Neural progenitor cell (in vitro differentiated cells): ENCODE results near the gene ACYP2. TPM values are rescaled to one million over a fixed set of nuclear protein-coding genes. Genes with fewer than 3 reads are reported as not detected.

Source experiments
- DNase-seq: peaks from one replicate; pipeline ENCODE4 v3.0.0-alpha.2; 2016; ENCODE audit warnings: low spot score
- H2AFZ ChIP-seq: fragments of 200-600 bp; sonication (generic); replicated peaks from 2 replicates; pipeline ENCODE4 v1.6.1; 2016; ENCODE audit warnings: antibody characterized with exemption
- H3F3A ChIP-seq: fragments of 200-600 bp; sonication (generic); 2 replicates; pipeline ENCODE4 v1.6.1; 2016; ENCODE audit warnings: antibody characterized with exemption, low read depth
- H3K27ac ChIP-seq: fragments of 200-600 bp; sonication (generic); 2 replicates; pipeline ENCODE4 v1.5.1; 2016; ENCODE audit warnings: mild to moderate bottlenecking
- H3K27me3 ChIP-seq: fragments of 200-600 bp; sonication (generic); 2 replicates; pipeline ENCODE4 v1.6.1; 2016; ENCODE audit warnings: mild to moderate bottlenecking, moderate library complexity
- H3K36me3 ChIP-seq: fragments of 200-600 bp; sonication (generic); 2 replicates; pipeline ENCODE4 v1.5.1; 2016
- H3K4me1 ChIP-seq: fragments of 200-600 bp; sonication (generic); 2 replicates; pipeline ENCODE4 v1.6.1; 2016; ENCODE audit warnings: mixed run types
- H3K4me2 ChIP-seq: fragments of 200-600 bp; sonication (generic); 2 replicates; pipeline ENCODE4 v1.6.1; 2016
- H3K4me3 ChIP-seq: fragments of 200-600 bp; sonication (generic); 2 replicates; pipeline ENCODE4 v1.5.1; 2016
- H3K79me2 ChIP-seq: fragments of 200-600 bp; sonication (generic); 2 replicates; pipeline ENCODE4 v1.6.1; 2016; ENCODE audit warnings: low read depth
- H3K9ac ChIP-seq: fragments of 200-600 bp; sonication (generic); 2 replicates; pipeline ENCODE4 v1.6.1; 2016
- H3K9me3 ChIP-seq: fragments of 200-600 bp; sonication (generic); 2 replicates; pipeline ENCODE4 v1.5.1; 2016; ENCODE audit warnings: low read depth
- H4K20me1 ChIP-seq: fragments of 200-600 bp; sonication (generic); 2 replicates; pipeline ENCODE4 v1.6.1; 2016; ENCODE audit warnings: low read depth
- H3K27ac Mint-ChIP-seq: 3 replicates; pipeline ENCODE4 v1.8.0; 2021; ENCODE audit warnings: mixed read lengths
- H3K27me3 Mint-ChIP-seq: 2 replicates; pipeline ENCODE4 v1.8.0; 2022; ENCODE audit warnings: low read depth, mild to moderate bottlenecking, inconsistent platforms, moderate library complexity, mixed read lengths; ENCODE audit not compliant: insufficient read depth
- H3K36me3 Mint-ChIP-seq: 3 replicates; pipeline ENCODE4 v1.8.0; 2021; ENCODE audit warnings: mixed read lengths
- H3K4me1 Mint-ChIP-seq: 3 replicates; pipeline ENCODE4 v1.8.0; 2021; ENCODE audit warnings: mixed read lengths
- H3K4me3 Mint-ChIP-seq: 3 replicates; pipeline ENCODE4 v1.8.0; 2021; ENCODE audit warnings: mild to moderate bottlenecking, moderate library complexity, mixed read lengths
- H3K9me3 Mint-ChIP-seq: 3 replicates; pipeline ENCODE4 v1.8.0; 2020; ENCODE audit warnings: mixed read lengths
- CTCF ChIP-seq: fragments of 200-600 bp; sonication (generic); IDR thresholded peaks from 2 replicates; pipeline ENCODE4 v1.5.1; 2017; ENCODE audit warnings: antibody characterized with exemption, mild to moderate bottlenecking
- EZH2 ChIP-seq: fragments of 200-600 bp; sonication (generic); IDR thresholded peaks from 2 replicates; pipeline ENCODE4 v1.6.1; 2017; ENCODE audit warnings: antibody characterized with exemption, mild to moderate bottlenecking, moderate library complexity
- EZH2phosphoT487 ChIP-seq: fragments of 200-600 bp; sonication (generic); IDR thresholded peaks from 2 replicates; pipeline ENCODE4 v1.6.1; 2017; ENCODE audit warnings: antibody characterized with exemption
- total RNA-seq: library from RNA; depleted of rRNA; stranded (reverse); fragments of >200 nt; gene quantifications from 2 replicates; pipeline ENCODE4 v1.2.3, GENCODE V29; 2015; ENCODE audit warnings: low replicate concordance

The ACYP2 gene
- total RNA-seq, 1 donor from 2014 or later = 9.7 TPM

- no peaks in the 10 kb centered on the region for H3K79me2 ChIP-seq
- no peak overlapping the region for H3K27ac ChIP-seq
- no peak overlapping the region for H2AFZ ChIP-seq
- no peak for DNase-seq
- H3K9me3 Mint-ChIP-seq = peaks cover 4% of the 10 kb centered on the region
- no peak for TF ChIP-seq EZH2phosphoT487
- TF ChIP-seq CTCF = no peak
- no peak for TF ChIP-seq EZH2
- H3K9ac ChIP-seq = no peak overlapping the region
- H3K4me2 ChIP-seq = no peak overlapping the region
- no peaks in the 10 kb centered on the region for H3K4me1 Mint-ChIP-seq
- peaks cover 4% of the 10 kb centered on the region for H3K4me1 ChIP-seq
- no peak overlapping the region for H3K4me3 ChIP-seq
- H3F3A ChIP-seq = no peaks in the 10 kb centered on the region
- no peak overlapping the region for H3K27ac Mint-ChIP-seq
- H3K36me3 ChIP-seq = no peaks in the 10 kb centered on the region
- H3K36me3 Mint-ChIP-seq = no peaks in the 10 kb centered on the region
- H3K4me3 Mint-ChIP-seq = no peak overlapping the region
- H3K9me3 ChIP-seq = no peaks in the 10 kb centered on the region
- H4K20me1 ChIP-seq = no peaks in the 10 kb centered on the region
- H3K27me3 Mint-ChIP-seq = no peaks in the 10 kb centered on the region
- H3K27me3 ChIP-seq = no peaks in the 10 kb centered on the region
Measured at GRCh38 chr2:54258166-54258565, 142.8 kb downstream of the ACYP2 start.

- no peak overlapping the region for H2AFZ ChIP-seq
- Mint-ChIP-seq H3K4me3 (no peak overlapping the region), H3K27me3 (no peaks in the 10 kb centered on the region), H3K4me1 (no peaks in the 10 kb centered on the region), H3K36me3 (no peaks in the 10 kb centered on the region), H3K9me3 (peaks cover 2% of the 10 kb centered on the region), H3K27ac (no peak overlapping the region)
- no peak for DNase-seq
- no peak for TF ChIP-seq EZH2
- TF ChIP-seq EZH2phosphoT487 = no peak
- no peak for TF ChIP-seq CTCF
- no peaks in the 10 kb centered on the region for H4K20me1 ChIP-seq
- H3K27ac ChIP-seq = no peak overlapping the region
- H3K4me3 ChIP-seq = no peak overlapping the region
- H3F3A ChIP-seq = no peaks in the 10 kb centered on the region
- no peaks in the 10 kb centered on the region for H3K79me2 ChIP-seq
- no peaks in the 10 kb centered on the region for H3K4me1 ChIP-seq
- H3K9me3 ChIP-seq = no peaks in the 10 kb centered on the region
- no peak overlapping the region for H3K4me2 ChIP-seq
- H3K9ac ChIP-seq = no peak overlapping the region
- no peaks in the 10 kb centered on the region for H3K36me3 ChIP-seq
- no peaks in the 10 kb centered on the region for H3K27me3 ChIP-seq
Measured at GRCh38 chr2:54259413-54260240, 144.2 kb downstream of the ACYP2 start.

GRCh38 chr2:54260241-54260595 is 144.8 kb downstream of the ACYP2 start:
- Mint-ChIP-seq H3K4me1 (no peaks in the 10 kb centered on the region), H3K36me3 (no peaks in the 10 kb centered on the region)

More at GRCh38 chr2:54260241-54260595, 144.8 kb downstream of the ACYP2 start:
- Histone ChIP-seq H3K9ac (no peak overlapping the region), H3K36me3 (no peaks in the 10 kb centered on the region), H4K20me1 (no peaks in the 10 kb centered on the region), H3K4me2 (no peak overlapping the region), H3K4me1 (no peaks in the 10 kb centered on the region), H3K9me3 (no peaks in the 10 kb centered on the region), H3K79me2 (no peaks in the 10 kb centered on the region), H3K27me3 (no peaks in the 10 kb centered on the region), H3F3A (no peaks in the 10 kb centered on the region), H3K27ac (no peak overlapping the region), H3K4me3 (no peak overlapping the region), H2AFZ (no peak overlapping the region)
- TF ChIP-seq EZH2phosphoT487 (no peak), EZH2 (no peak), CTCF (no peak)
- no peak overlapping the region for H3K4me3 Mint-ChIP-seq
- no peaks in the 10 kb centered on the region for H3K27me3 Mint-ChIP-seq
- DNase-seq = no peak
- peaks cover 6% of the 10 kb centered on the region for H3K9me3 Mint-ChIP-seq
- H3K27ac Mint-ChIP-seq = no peak overlapping the region
